Karpas-422 (cell line): ENCODE results near the gene ANKRD35. TPM values are rescaled to one million over a fixed set of nuclear protein-coding genes. Genes with fewer than 3 reads are reported as not detected.
A peak's percentile ranks its signal among the peaks of the same experiment; 100 is the strongest.

ENCODE experiments used
- DNase-seq: peaks from one replicate; pipeline ENCODE4 v3.0.0-alpha.2; 2015
- H2AFZ ChIP-seq: fragments of 200-600 bp; sonication (generic); 2 replicates; pipeline ENCODE4 v1.6.1; 2014; ENCODE audit warnings: antibody characterized with exemption, low read length, mixed read lengths
- H3K27ac ChIP-seq: fragments of 200-600 bp; sonication (generic); 2 replicates; pipeline ENCODE4 v1.5.1; 2014; ENCODE audit warnings: mild to moderate bottlenecking, low read length, moderate library complexity
- H3K27me3 ChIP-seq: fragments of 200-600 bp; sonication (generic); 2 replicates; pipeline ENCODE4 v1.6.1; 2014; ENCODE audit warnings: low read length, mixed read lengths
- H3K36me3 ChIP-seq: fragments of 200-600 bp; sonication (generic); 2 replicates; pipeline ENCODE4 v1.6.1; 2014; ENCODE audit warnings: low read length, mixed read lengths; ENCODE audit not compliant: insufficient read depth
- H3K4me1 ChIP-seq: fragments of 200-600 bp; sonication (generic); 2 replicates; pipeline ENCODE4 v1.6.1; 2014; ENCODE audit warnings: mild to moderate bottlenecking, low read length, mixed read lengths
- H3K4me2 ChIP-seq: fragments of 200-600 bp; sonication (generic); 2 replicates; pipeline ENCODE4 v1.6.1; 2014; ENCODE audit warnings: low read length, low read depth, mild to moderate bottlenecking; ENCODE audit not compliant: poor library complexity, severe bottlenecking
- H3K4me3 ChIP-seq: fragments of 200-600 bp; sonication (generic); 2 replicates; pipeline ENCODE4 v1.5.1; 2014; ENCODE audit warnings: mild to moderate bottlenecking, antibody characterized with exemption, low read length, mixed read lengths
- H3K79me2 ChIP-seq: fragments of 200-600 bp; sonication (generic); 2 replicates; pipeline ENCODE4 v1.6.1; 2014; ENCODE audit warnings: mild to moderate bottlenecking, low read length, mixed read lengths
- H3K9ac ChIP-seq: fragments of 200-600 bp; sonication (generic); 2 replicates; pipeline ENCODE4 v1.6.0; 2014; ENCODE audit warnings: low read length
- H3K9me2 ChIP-seq: fragments of 200-600 bp; sonication (generic), shearing (Covaris generic); replicated peaks from 2 replicates; pipeline ENCODE4 v1.6.0; 2014; ENCODE audit warnings: mild to moderate bottlenecking, low read length, moderate library complexity; ENCODE audit not compliant: insufficient read depth
- H3K9me3 ChIP-seq: fragments of 300-700, 200-600 bp; sonication (generic); 2 replicates; pipeline ENCODE4 v1.6.1; 2014; ENCODE audit warnings: low read length, mixed read lengths
- H4K20me1 ChIP-seq: fragments of 200-600 bp; sonication (generic); 2 replicates; pipeline ENCODE4 v1.6.1; 2014; ENCODE audit warnings: mild to moderate bottlenecking, antibody characterized with exemption, low read length, low read depth; ENCODE audit not compliant: insufficient read depth
- total RNA-seq: library from RNA; depleted of rRNA; stranded (reverse); fragments of >200 nt; shearing (Covaris generic); gene quantifications from 2 replicates; pipeline ENCODE4 v1.2.3, GENCODE V29; 2014; ENCODE audit warnings: low replicate concordance

The ANKRD35 gene
- total RNA-seq, 1 experiment from 2014 or later, result not detected

DNA sequence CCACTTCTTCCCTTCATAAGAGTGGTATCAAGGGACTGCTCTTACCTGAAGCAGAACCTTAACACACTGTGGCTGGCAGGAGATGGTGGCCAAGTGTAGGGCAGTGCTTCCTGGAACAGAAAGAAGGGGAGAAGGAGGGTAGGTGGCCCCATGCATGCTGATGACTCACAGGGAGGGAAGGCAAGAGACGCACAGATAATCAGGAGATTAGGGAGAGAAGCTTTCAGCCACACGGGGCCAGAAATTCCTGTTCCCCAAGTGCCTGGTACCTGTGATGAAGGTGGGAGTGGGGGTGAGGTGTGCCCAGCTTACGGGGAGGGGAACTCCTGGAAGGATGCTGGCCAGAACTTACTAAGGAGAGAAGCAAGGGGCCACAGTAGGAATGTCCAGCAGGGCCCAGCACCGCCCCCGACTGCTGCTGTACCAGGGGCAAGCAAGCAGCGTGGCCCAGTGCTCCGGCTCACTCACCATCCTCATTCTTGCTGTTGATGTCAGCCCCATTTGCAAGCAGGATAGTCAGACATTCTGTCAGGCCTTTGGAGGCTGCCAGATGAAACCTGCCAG is 7.7 kb downstream of the ANKRD35 start:
- H3K27ac ChIP-seq, result no peak overlapping the region
- H3K9ac ChIP-seq, result no peak overlapping the region
- no peak overlapping the region for H3K4me3 ChIP-seq
- no peaks in the 10 kb centered on the region for H3K9me3 ChIP-seq
- H3K27me3 ChIP-seq, result no peaks in the 10 kb centered on the region
- no peaks in the 10 kb centered on the region for H3K36me3 ChIP-seq
- no peaks in the 10 kb centered on the region for H3K4me1 ChIP-seq
- H3K79me2 ChIP-seq, result no peaks in the 10 kb centered on the region
- no peak overlapping the region for H3K4me2 ChIP-seq
- DNase-seq, result no peak
- no peak overlapping the region for H2AFZ ChIP-seq
- H3K9me2 ChIP-seq, result no peaks in the 10 kb centered on the region
- no peaks in the 10 kb centered on the region for H4K20me1 ChIP-seq

GRCh38 chr1:145874646-145875045 is 11.0 kb downstream of the ANKRD35 start:
- H3K36me3 ChIP-seq, result no peaks in the 10 kb centered on the region
- no peak for DNase-seq
- no peak overlapping the region for H3K4me2 ChIP-seq
- H3K4me3 ChIP-seq, result no peak overlapping the region
- H4K20me1 ChIP-seq, result no peaks in the 10 kb centered on the region
- H3K9ac ChIP-seq, result no peak overlapping the region
- no peaks in the 10 kb centered on the region for H3K79me2 ChIP-seq
- no peak overlapping the region for H3K27ac ChIP-seq
- no peak overlapping the region for H2AFZ ChIP-seq
- no peaks in the 10 kb centered on the region for H3K9me3 ChIP-seq
- H3K4me1 ChIP-seq, result peaks cover 7% of the 10 kb centered on the region
- H3K27me3 ChIP-seq, result no peaks in the 10 kb centered on the region
- no peaks in the 10 kb centered on the region for H3K9me2 ChIP-seq

DNA sequence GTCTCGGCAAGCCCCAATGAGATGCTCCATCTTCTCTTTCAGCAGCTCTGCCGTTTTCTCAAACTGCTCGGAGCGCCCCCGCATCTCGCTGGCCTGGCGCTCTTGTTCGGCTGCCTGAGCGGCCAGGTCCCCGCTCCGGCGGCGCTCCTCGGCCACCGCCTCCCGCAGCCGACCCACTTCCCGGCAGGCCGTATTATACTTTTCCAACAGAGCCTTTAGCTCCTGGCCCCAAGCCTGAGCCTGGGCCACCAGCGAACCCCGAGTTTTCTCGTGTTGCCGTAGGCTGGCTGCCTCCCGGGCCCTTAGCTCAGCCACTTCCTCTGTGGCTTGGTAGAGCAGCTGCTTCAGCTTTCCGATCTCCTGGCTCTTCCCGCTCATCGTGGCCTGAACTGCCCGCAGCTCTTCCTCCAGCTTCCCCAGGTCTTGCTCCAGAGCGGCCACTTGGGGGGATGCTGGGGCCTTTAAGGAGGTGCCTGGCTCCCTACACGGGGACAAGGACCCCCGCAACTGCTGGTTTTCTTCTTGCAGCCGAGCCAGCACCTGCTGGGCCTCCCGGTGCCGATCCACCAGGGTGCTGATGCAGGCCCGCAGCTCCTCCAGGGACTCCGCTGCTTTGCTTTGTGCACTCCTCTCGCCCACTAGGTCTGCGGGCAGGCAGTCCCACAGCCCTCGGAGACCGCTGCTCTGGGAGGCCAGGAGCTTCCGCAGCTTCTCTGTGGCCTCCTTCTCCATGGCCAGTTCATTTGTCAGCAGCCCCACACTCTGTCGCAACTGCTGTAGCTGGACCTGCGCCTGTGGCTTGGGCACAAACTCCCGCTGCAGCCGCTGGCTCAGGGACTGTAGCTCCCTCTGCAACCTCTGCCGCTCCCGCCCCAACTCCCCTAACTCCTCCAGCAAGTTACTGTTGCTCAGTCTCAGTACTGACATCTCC is 13.4 kb downstream of the ANKRD35 start:
- H3K9me3 ChIP-seq, result no peaks in the 10 kb centered on the region
- DNase-seq, result no peak
- H3K4me3 ChIP-seq, result peak overlapping the region; percentile 59; the same call in 1 of the 2 replicates
- no peaks in the 10 kb centered on the region for H3K79me2 ChIP-seq
- peak overlapping the region; percentile 94 for H2AFZ ChIP-seq
- H3K9me2 ChIP-seq, result no peaks in the 10 kb centered on the region
- peak overlapping the region; percentile 66 for H3K9ac ChIP-seq
- H3K27ac ChIP-seq, result no peak overlapping the region
- H3K36me3 ChIP-seq, result no peaks in the 10 kb centered on the region
- peaks cover 7% of the 10 kb centered on the region for H3K4me1 ChIP-seq
- peak overlapping the region; percentile 76 for H3K4me2 ChIP-seq
- no peaks in the 10 kb centered on the region for H3K27me3 ChIP-seq
- H4K20me1 ChIP-seq, result no peaks in the 10 kb centered on the region

DNA sequence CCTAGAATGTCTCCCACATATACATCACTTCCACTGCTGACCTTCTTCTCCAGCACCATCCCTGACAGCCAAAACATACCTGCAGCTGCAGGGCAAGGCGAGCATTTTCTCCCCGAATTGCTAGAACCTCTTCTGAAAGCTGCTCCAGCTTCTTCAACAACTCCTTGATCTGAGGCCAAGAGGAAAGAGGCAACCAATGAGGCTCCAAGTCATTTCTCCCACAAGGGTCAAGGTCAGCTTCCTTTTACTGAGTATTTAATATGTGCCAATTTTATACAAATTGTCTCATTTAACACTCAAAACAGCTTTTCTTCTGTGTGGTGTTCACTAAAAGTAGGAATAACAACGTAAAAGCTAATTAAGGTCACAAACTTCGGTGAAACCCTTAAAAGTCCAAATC is 17.4 kb downstream of the ANKRD35 start:
- Histone ChIP-seq H3K9me2 (no peaks in the 10 kb centered on the region), H2AFZ (no peak overlapping the region), H3K4me2 (no peak overlapping the region), H3K4me3 (no peak overlapping the region), H4K20me1 (no peaks in the 10 kb centered on the region), H3K27me3 (no peaks in the 10 kb centered on the region), H3K9me3 (no peaks in the 10 kb centered on the region), H3K36me3 (no peaks in the 10 kb centered on the region), H3K27ac (no peak overlapping the region), H3K4me1 (peaks cover 7% of the 10 kb centered on the region), H3K9ac (no peak overlapping the region), H3K79me2 (no peaks in the 10 kb centered on the region)
- no peak for DNase-seq

DNA sequence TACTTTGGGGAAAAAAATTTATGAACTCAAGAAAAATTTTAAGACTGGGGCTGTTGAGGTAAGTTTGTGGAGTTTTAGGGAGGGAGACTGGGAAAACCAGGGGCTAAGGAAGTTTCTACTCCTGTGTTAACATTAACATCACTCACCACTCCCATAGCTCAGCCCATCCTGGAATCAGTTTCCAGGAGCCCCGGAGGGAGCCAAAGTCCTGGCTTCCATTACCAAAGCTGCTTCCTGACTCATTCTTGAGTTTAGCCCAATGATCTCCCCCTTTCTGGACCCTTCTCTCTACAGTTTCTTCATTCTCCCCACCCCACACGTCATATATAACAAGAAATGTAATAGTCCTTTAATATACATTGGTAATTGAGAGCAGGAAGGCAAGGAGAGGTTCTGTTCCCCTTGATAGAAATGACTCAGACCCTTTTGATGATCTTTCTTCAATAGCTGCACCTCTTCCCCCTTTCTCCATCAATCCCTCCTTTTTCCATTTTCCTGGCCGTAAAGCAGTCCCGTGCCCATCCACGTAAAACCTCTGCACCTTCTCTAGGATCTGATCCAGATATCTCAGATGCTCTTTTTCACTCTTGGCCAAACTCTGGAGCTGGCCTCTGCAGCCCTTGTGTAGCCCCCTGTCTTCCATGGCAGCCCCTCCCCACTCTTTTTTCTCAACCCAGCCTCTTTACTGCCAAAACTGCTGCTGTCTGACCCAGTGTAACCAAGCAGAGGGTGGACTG is 22.2 kb downstream of the ANKRD35 start:
- Histone ChIP-seq H3K9ac (no peak overlapping the region), H3K4me2 (no peak overlapping the region), H3K27ac (no peak overlapping the region), H3K9me2 (no peaks in the 10 kb centered on the region), H3K36me3 (no peaks in the 10 kb centered on the region), H4K20me1 (no peaks in the 10 kb centered on the region), H3K79me2 (no peaks in the 10 kb centered on the region), H3K9me3 (no peaks in the 10 kb centered on the region), H2AFZ (no peak overlapping the region), H3K27me3 (no peaks in the 10 kb centered on the region), H3K4me3 (no peak overlapping the region), H3K4me1 (peaks cover 16% of the 10 kb centered on the region)
- DNase-seq, result no peak

- Histone ChIP-seq H3K9ac (peak overlapping the region; percentile 78), H3K27ac (peak overlapping the region; percentile 13; the same call in 1 of the 2 replicates), H3K9me2 (no peaks in the 10 kb centered on the region), H3K27me3 (no peaks in the 10 kb centered on the region), H3K4me1 (peaks cover 28% of the 10 kb centered on the region), H3K4me3 (peak overlapping the region; percentile 75), H2AFZ (peak overlapping the region; percentile 99), H3K79me2 (peaks cover 14% of the 10 kb centered on the region), H3K36me3 (0 out of 2 replicates have a peak, but pooled peaks cover 2% of the 10 kb centered on the region), H3K4me2 (peak overlapping the region; percentile 82), H4K20me1 (no peaks in the 10 kb centered on the region; the same call in 1 of the 2 replicates), H3K9me3 (no peaks in the 10 kb centered on the region)
- peak; percentile 87 for DNase-seq
These were observed 26.1 kb downstream of the ANKRD35 start for GRCh38 chr1:145859491-145860023.

- H3K27me3 ChIP-seq, result no peaks in the 10 kb centered on the region
- no peaks in the 10 kb centered on the region for H3K9me3 ChIP-seq
- H3K36me3 ChIP-seq, result 0 out of 2 replicates have a peak, but pooled peaks cover 2% of the 10 kb centered on the region
- peak within 1 kb of the TSS; percentile 54; the same call in 1 of the 2 replicates for H3K27ac ChIP-seq
- peak within 1 kb of the TSS; percentile 99 for H2AFZ ChIP-seq
- peak within 1 kb of the TSS; percentile 78 for H3K9ac ChIP-seq
- peak; percentile 98 for DNase-seq
- no peaks in the 10 kb centered on the region for H3K9me2 ChIP-seq
- peaks cover 14% of the 10 kb centered on the region for H3K79me2 ChIP-seq
- H3K4me2 ChIP-seq, result peak within 1 kb of the TSS; percentile 82
- H3K4me3 ChIP-seq, result peak within 1 kb of the TSS; percentile 75
- peaks cover 28% of the 10 kb centered on the region for H3K4me1 ChIP-seq
- H4K20me1 ChIP-seq, result no peaks in the 10 kb centered on the region; the same call in 1 of the 2 replicates
These were observed 26.7 kb downstream of the ANKRD35 start, which contains the start of gene PIAS3 for GRCh38 chr1:145858901-145859490. Gene PIAS3, minus strand, starts transcription at chr1:145859081. Its CDS starts 91 bp downstream, at chr1:145858990.
